NCI-H2107 (cell line): ENCODE results near the gene MOBP.

Experiments
- DNase-seq: peaks from one replicate; lab custom pipeline; 2025; lab: John Stamatoyannopoulos, UW

The MOBP gene

DNA sequence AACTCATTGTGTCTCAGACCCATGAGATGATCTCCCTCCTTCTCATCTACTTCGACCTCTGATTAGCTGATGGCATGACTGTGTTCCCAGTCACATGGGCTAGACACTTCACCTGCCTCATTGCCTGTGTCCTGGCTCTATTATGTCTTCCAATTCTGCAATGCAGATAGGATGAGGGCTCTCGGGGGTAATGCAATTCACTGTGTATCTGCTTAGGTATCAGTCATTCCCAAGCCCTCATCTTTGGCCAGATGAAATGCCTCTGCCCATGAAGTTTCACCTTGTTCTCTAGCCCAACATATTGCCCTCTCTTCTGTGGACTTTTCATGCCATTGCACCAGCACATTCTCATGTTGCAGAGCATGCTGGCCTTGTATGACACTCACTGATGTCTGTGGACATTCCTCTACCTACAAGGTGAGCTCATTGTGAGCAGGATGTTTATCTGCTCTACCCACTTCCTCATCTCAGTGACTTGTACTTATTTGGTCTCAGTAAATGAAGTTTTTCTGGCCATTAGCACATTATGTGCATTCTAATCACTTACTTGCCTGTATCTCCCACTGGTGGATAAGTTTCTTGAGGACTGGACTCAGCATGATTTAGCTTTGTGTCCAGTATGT is 32.3 kb downstream of the MOBP start:
- no peak for DNase-seq

DNA sequence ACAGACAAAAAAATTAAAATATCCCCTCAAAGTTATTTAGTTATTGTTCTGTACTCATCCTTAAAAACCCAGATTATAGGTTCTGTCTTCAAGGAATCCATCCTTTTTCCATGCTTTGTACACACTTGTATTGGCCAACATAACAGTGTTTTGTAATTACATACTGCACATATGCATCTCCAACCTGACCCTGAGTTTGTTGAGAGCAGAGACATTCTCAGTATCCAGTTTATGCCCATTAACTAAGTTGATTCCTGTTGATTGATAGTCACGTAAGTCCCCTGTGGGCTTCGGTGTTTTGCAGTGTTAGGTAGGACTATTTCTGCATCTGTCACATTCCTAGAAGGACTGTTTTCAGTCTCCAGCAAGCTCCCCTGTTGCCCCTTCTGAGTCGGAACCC is 33.6 kb downstream of the MOBP start:
- DNase-seq = no peak

DNA sequence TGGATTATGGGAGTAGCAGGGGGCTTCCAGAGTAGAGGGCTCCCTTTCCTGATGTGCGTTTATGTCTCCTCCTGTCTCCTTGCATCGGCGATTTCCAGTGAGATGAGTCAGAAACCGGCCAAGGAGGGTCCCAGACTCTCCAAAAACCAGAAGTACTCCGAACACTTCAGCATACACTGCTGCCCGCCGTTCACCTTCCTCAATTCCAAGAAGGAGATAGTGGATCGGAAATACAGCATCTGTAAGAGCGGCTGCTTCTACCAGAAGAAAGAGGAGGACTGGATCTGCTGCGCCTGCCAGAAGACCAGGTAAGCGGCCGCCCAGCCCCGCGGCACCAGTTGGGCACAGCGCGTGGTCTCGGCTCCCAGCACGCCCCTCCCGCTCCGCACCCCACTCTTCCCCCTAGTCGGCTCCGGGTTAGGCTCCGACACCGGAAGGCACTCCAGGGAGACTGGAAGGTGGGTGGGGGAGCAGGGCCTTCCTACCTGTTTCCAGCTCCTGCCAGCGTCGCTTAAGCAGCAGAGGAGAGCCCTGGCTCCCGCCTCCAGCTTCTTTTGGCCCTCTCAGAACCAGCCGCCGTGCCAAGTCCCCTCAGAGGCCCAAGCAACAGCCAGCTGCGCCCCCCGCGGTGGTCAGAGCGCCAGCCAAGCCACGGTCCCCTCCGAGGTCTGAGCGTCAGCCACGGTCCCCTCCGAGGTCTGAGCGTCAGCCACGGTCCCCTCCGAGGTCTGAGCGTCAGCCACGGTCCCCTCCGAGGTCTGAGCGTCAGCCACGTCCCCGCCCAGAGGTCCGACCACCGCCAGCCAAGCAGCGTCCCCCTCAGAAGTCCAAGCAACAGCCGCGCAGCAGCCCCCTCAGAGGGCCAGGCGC is 34.7 kb downstream of the MOBP start:
- DNase-seq = no peak

DNA sequence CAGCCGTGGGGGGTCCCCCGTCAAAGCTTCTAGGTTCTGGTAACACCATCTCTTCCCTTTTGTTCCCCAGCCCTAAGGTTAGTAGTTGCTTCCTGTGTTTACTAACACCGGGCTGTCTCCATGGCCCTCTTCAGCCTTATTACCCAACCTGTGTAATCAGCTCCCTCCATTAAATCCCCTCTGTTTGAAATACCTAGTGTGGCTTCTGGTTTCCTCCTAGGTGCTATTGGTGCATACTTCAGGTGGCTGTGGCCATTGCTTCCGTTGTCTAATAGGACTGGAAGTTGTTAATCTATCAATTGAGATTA is 35.3 kb downstream of the MOBP start:
- no peak for DNase-seq

DNA sequence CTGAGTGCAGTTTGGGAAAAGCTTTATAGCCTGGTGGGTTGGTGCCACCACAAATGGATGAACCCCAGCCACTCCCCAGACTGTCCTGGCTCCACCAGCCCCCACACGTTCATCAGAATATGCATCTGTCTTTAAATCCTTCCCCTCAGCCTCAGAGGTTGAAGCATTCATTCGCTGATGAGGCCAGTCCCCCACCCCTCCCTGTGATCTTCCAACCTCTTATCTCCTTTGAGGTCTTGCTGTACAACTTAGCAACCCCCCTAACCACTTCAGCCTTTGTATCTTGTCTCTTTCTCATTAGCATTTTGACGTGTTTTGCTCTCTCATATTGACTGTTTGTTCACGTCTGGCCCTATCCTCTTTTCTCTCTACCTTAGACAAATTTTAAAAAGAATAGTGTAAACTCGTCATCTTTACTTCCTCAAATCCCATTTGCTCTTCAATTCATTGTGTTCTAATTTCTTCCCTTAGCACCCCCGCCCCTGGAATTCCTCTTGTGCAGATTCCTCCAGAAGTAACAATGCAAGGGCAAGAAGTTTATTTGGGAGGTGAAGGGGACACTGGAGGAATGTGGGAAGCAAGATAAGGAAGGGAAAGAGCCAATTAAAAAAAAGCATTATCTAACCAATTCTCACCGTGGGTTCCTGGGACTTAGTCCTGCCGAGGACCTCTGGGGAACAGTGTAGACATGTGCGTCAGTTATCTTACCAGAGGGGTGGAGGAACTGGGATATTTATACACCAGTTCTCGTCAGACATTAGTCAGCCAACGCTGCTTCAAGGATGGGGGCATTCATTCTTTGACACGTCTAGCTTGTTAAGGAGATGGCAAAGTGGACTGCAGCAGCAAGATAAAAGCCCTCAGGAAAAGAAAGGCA is 38.6 kb downstream of the MOBP start:
- no peak for DNase-seq

DNA sequence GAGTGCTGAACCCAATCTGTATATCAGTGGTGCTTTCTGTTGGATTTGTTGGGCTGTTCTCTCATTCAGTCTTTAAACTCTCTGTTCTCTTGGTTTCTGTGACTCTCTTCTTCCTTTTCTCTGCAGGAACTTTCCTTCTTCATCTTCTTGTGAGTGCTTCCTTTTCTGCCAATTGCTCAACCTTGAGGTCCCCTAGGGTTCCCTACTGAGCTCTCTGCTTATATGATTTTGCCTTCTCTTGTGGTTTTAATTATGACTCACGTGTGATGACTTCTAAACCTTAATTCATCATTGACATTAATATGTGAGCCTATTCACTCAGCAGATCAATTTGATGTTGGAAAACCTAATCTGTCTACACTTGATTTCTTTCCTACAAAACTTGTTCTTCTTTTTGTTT is 39.4 kb downstream of the MOBP start:
- DNase-seq = no peak

DNA sequence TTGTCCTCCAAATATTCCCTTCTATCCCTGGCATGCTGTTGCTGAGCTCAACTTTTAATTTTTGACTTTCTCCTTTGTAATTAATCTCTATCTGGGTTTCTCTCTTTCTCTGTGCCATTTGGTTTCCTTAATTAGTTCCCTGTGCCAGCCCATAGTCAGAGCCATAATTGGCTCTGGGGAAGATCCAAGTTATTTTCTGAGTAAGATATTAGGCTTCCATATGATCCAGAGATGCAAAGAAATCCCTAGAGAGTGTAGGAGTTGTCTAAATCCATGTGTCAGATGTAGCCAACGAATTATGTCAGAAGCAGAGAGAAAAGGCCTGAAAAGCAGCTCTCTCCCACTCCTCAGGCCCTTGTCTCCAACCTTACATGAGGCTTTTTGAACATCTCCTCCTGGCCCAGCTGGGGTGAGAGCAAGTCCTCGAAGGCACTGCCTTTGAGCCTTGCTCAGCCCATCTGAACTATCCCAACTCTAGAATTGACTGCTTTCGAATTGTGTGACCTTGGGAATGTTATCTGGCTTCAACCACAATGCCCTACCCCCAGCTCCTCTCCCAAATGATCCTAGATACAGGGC is 46.4 kb downstream of the MOBP start:
- DNase-seq = no peak

DNA sequence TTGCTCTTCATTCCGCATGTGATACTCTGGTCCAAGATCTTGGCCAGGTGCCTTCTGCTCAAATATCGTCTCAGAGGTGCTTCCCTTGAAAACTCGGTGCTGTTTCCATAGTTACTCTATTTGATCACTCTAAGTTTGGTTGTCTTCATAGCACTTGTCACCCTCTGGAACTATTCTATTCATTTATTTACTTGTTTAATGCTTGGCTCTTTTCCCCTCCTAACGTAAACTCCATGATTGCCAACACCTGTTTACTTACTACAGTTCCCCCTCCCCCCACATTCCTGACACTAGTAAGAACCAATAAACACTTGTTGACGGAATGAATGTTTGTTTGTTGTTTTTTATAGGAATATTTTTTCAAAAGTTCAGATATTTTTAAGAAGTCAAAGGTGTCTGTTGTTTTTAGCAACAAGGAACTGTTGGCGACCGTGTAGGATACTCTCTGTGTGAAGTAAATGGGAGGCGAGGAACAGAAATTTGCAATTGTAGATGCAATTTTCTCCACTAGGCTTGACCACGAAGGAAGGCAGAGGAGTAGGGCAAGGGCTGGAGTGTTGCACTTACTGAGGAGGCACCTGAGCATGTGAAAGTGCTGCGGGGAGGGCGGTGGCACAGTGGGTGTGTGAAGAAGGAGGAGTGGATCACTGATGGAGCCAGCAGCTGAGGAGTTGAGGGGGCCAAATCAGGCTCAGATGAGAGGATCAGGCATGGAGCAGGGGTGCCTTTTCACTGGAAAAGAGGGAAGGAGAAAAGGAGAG is 48.4 kb downstream of the MOBP start:
- DNase-seq = no peak

DNA sequence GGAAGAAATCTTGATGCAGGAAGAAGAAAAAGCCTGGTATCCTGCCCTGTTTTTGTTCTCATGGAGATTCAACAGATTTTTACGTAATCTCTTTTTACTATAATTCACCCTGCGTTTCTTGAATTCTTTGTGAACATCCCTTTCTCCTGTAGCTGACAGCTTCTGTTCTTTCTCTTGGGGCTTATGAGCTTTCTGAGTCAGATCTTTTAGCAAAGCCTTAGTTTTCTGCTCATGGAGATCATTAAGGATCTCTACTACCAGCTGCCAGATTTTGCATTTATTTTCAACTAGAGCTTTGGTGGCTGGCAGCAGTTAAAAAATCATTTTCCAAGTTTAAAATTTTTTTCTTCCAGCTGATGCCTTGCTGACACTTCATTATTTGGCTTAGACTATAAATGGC is 51.6 kb downstream of the MOBP start:
- no peak for DNase-seq

DNA sequence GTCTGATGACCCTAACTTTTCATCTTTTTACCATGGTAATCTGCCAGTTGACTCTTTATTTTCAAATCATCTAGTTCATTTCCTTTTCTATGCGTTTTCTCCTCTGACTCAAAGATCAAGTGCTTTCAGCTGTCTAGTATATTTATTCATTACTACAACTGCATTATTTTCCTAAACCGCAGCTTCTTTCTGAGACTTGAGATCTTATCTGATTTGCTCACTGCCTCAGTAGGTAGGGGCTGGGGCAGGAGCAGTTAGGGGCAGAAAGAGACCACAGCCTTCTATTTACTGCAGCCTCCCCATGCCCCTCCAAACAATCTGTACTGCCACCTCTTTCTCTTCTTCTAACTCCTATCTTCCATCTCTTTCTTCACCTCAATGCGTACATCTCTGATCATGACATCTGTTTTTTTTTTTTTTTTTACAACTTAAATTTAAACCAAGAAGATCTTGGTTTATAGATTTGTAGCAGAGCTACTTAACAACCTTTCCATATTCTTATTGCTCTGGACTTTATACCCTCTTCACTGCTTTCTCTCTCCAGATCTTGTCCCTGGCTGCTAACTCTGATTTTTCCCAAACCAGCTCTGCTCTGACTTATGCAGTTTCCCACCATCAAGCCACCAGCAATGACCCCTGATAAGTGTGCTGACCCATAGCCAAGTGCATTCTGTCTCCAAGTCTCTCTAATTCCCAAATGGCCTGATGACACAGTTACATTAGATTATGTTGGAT is 52.2 kb downstream of the MOBP start:
- no peak for DNase-seq

DNA sequence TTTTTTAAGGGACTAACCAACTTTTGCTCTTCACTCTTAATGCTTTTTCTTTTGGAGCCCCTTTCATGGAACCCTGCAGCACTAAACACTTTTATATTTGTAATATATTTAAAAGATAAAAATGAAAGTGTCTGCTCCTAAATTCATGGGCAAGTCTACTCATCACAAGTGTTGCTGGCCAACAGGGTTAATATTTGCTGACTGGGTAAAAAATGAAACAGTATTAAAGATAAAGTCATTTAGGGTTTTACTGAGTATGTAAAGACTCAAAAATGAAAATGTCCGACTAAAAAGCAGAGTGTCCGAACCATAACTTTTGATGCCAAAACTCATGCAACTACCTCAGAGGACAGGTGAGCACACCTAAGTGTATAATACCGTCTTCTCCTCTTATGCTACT is 54.0 kb downstream of the MOBP start:
- DNase-seq = no peak

DNA sequence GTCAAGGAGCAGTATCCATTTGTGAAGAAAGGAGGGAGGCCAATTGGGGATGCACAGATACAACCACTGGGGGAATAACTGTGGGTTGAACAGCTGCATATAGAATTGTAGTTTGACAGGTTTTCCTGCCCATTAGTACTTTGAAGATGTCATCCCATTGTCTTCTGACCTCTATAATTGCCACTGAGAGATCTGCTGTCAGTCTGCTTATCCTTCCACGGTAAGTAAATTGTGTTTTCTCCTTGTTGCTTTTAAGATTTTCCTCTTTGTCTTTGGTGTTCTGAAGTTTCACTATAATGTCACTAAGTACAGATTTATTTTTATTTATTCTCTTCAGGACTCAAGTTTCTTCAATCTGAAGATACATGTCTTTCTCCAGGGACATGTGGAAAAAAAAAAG is 56.6 kb downstream of the MOBP start:
- no peak for DNase-seq

DNA sequence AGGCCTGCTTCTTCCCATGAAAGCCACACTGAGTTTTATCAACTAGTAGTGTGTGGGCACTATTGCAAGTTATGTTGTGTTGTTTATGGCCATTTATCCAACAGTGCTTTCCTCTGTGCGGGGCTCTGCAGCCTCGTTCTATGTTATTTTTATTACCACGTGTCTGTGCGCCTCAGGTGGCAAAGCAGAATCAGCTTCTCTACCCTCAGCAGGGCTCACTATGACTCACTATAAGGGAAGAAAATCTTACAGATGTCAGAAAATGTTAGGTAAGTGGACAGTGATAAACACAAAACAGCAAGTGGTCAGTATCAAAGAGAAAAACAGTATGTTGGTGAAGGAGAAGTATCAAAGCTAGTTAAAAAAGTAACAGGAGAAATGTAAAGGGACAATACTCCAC is 61.4 kb downstream of the MOBP start:
- DNase-seq = no peak

DNA sequence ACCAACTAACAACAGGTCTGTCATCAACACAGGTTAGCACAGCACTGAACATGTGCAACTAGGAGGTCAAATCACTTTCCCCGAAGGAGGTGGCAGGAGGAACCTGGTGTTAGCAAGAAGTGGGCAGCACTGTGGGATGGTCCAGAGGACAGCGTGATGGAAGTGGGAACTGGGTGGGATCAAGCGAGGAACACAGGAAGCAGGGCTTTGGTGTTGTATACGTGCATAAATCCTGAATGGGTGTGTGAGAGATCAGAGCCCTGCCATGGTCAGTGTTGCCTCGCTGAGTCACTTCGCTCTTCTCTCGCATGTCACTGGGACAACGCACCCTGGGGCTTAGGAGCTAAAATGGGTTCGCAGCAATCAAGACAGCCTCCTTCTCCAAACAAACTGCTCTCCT is 62.1 kb downstream of the MOBP start:
- DNase-seq = no peak

DNA sequence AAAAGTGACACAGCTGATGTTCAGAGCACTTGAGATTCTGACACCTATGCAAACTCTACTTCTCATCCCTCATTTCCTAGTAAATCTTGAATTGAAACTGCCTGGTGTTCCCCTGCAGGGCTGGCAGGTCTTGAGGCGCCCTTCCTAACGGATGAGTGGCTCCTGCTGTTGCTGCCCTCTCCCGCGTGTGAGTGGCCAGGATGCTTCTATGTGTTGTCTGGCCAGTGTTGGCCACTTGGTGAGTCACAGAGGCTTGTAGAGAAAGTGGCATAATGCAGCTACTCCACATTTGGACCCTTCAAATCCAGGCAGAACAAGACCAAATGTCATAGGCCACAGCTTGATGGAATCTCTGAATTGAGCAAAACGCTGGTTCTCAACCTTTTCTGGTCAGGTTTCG is 63.6 kb downstream of the MOBP start:
- DNase-seq = no peak

DNA sequence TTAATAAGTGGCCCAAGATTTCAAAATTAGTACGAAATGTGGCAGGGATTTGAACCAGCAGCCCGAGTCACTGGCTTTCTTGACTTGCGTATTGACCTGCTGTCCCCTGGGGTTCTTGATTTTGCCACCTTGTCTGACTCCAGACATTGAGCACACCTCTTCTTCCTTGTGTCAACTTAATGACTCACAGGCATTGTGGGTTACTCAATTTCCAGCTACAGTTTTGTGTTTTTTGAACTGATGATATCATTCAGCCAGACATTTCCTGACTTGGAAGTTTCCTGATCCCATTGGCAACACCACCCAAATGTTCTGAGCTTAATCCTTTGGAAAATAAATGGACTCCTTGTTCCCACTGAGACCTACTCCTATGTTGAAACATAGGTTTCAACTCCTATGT is 64.2 kb downstream of the MOBP start:
- DNase-seq = no peak

DNA sequence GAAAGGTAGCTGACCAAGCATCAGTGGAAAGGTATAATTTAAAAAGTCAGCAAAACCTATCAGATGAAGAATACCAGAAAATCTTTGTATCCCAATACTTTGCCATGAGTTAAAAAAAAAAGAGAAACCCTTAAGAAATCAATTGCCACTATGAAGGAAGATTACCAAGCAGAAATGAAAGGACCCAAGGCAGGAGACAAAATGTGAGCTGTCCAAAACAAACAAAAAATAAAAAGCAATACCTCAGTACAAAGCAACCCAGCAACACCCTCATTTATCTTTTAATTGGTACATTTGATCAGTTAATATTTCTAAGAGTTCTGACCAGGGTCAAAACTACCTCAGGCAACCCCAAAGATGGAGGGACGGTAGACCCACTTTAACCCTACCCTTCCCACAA is 65.3 kb downstream of the MOBP start:
- no peak for DNase-seq

DNA sequence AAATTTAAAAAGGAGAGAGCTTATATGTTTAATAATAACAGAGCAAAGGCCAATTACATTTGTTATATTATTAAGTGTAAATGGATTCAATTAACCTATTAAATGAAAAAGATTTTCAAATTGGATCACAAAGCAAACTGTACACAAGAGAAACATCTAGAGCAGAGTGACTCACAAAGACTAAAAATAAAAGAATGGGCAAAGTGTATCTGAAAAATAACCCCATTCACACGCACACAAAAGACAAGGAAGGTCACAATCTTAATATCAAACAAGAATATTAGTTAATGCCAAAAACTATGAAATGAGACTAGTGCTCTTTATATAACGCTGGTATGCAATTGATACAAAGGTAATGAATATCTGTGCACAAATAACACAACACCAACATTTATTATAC is 65.7 kb downstream of the MOBP start:
- no peak for DNase-seq

DNA sequence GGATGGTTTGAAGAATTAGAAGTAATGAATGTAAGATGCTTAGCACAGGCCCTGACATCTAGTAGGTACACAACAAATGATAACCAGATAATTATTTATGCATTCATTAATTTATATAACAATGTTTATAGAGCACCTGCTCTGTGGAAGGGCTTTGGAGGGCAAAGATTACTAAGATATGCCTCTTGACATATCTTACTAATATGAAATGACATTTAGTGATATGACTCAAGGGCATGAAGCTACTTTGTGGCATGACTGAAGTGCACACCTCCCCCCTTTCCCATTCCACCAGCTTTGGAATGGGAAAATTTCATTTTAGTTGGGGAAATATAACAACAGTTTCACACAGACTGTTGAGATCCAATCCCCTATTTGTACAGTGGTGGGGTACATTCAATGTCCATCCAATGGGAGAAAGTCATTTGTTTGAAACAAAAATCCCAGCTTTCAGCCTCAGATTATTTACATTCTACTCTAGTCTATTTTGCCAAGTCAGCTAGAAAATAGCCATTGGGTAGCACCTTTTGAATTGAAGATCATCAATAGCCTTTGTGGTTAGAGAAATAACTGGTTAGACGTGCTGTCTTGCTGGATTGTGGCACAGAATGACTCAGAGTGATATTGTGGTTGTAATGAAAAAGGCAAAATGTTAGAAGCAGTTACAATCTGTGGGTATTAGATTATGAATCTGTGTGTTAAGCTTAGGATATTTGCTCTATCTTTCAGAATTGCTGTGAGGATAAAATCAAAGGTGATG is 72.9 kb downstream of the MOBP start:
- no peak for DNase-seq

DNA sequence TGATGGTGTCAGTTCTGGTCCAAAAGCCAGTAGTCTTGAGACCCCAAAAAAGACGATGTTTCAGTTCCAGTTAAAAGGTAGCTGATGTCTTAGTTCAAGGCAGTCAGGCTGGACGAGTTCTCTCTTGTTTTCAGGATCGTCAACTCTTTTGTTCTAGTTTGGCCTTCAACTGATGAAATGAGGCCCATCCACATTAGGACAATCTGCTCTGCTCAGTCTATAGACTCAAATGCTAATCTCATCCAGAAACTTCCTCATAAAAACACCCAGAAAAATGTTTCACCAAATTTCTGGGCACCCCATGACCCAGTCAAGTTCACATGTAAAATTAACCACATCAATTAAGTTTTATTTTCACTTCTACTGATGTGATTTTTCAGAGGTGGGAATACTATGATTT is 74.0 kb downstream of the MOBP start:
- DNase-seq = no peak
